SH-SY5Y (cell line): ENCODE data around the gene TAL2.

Experiments used
- GATA2 ChIP-seq: IDR thresholded peaks from 2 replicates; pipeline ENCODE4 v1.6.1; 2011; ENCODE audit warnings: mild to moderate bottlenecking, low read depth, low read length
- GATA3 ChIP-seq: IDR thresholded peaks from 2 replicates; pipeline ENCODE4 v1.6.1; 2011; ENCODE audit warnings: low read depth, mild to moderate bottlenecking, low read length, moderate library complexity

- TF ChIP-seq GATA2 (no peak), GATA3 (no peak)
Observed at GRCh38 chr9:105670775-105671174, 8.5 kb downstream of the TAL2 start.
